Upper lobe of left lung (tissue), 6 donors: Measurements from ENCODE around the gene PAM. TPM values are rescaled to one million over a fixed set of nuclear protein-coding genes. Genes with fewer than 3 reads are reported as not detected.

Source experiments
- ATAC-seq, 2 donors: fragments of 200-7000 bp; cut with Tn5 transposase; one replicate each; pipeline ENCODE4 v1.9.1; 2022; ENCODE audit warnings: mild to moderate bottlenecking in 2 of 2, moderate library complexity in 2 of 2; ENCODE audit not compliant: low FRiP score in 2 of 2
- DNase-seq, 2 donors: peaks; one replicate each; pipeline ENCODE4 v3.0.0-alpha.2; 2019 to 2020
- H3K27ac ChIP-seq, 4 donors: fragments of 200-600 bp; sonication (generic); one replicate each; pipeline ENCODE4 v1.5.1; 2016 to 2019
- H3K27me3 ChIP-seq, 4 donors: fragments of 200-600 bp; sonication (generic); one replicate each; pipeline ENCODE4 v1.5.1; 2017 to 2019
- H3K36me3 ChIP-seq, 4 donors: fragments of 200-600 bp; sonication (generic); one replicate each; pipeline ENCODE4 v1.5.1; 2016 to 2019
- H3K4me1 ChIP-seq, 4 donors: fragments of 200-600 bp; sonication (generic); one replicate each; pipeline ENCODE4 v1.5.1; 2018 to 2019
- H3K4me3 ChIP-seq, 4 donors: fragments of 200-600 bp; sonication (generic); one replicate each; pipeline ENCODE4 v1.5.1; 2017 to 2019; ENCODE audit warnings: mild to moderate bottlenecking in 2 of 4, moderate library complexity in 1 of 4
- H3K9me3 ChIP-seq, 4 donors: fragments of 200-600 bp; sonication (generic); one replicate each; pipeline ENCODE4 v1.5.1; 2018 to 2019
- EP300 ChIP-seq, 4 donors: sonication (generic); formaldehyde crosslinking; IDR thresholded peaks; one replicate each; pipeline ENCODE4 v1.5.1; 2017; ENCODE audit warnings: antibody characterized with exemption in 4 of 4, control low read depth in 2 of 4
- POLR2A ChIP-seq, 4 donors: fragments of 450-650 bp; IDR thresholded peaks; one replicate each; pipeline ENCODE4 v1.5.1; 2016 to 2017; ENCODE audit warnings: antibody characterized with exemption in 4 of 4, mild to moderate bottlenecking in 2 of 4
- POLR2AphosphoS5 ChIP-seq, 2 donors: sonication (generic); formaldehyde crosslinking; IDR thresholded peaks; one replicate each; pipeline ENCODE4 v1.5.1; 2017; ENCODE audit warnings: antibody characterized with exemption in 2 of 2
- WGBS, 2 donors: methylation state at CpG; one replicate each; pipeline ENCODE4 v1.1.5; 2017 to 2018; 5-methylcytosine and 5-hydroxymethylcytosine counted together
- total RNA-seq, 6 donors: library from RNA; depleted of rRNA in 4 of 6; stranded (reverse); fragments of >200 nt in 4 of 6; gene quantifications; one replicate each; pipeline versions ENCODE4 v1.1.0 to v1.2.1, GENCODE V29; 2016 to 2021
- TF ChIP-seq, protein P1 (sequence below), 6 experiments: fragments of 450-650 bp in 4 of 6; fragments of 200-600 bp in 2 of 6; sonication (generic) in 2 of 6; IDR thresholded peaks; one replicate each; pipeline ENCODE4 v1.5.1; 2016 to 2019; ENCODE audit warnings: antibody characterized with exemption in 6 of 6
- donor health status: DM: no; HTN: no; CAD: no; lungs with moderate emphysema.
- donor health status: DM: no; HTN: yes; CAD: no; lungs with severe emphysema.

The PAM gene
- total RNA-seq, 6 donors from 2014 or later = 91.1 to 428 (median 212) TPM

DNA sequence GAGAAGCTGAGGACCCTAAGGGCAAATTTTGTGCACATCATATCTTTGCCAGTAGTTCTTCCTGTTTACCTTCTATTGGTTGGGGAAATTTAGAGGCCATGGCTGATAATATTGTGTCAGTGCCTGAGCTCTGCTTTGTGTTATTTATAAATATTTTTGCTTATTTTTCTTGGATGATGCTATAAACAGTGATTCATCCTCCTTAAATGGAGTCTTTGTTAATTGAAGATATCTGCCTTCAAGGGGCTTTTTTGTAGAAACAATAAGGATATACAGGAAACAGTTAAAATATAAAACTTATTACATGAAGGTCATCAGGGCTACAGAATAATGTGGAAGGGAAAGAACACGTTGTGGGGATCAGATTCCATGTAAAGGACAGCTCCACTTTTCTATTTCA lies 78.0 kb downstream of the PAM start:
- no peaks in the 10 kb centered on the region for H3K36me3 ChIP-seq
- DNase-seq (no peak), ATAC-seq (no peak)
- H3K9me3 ChIP-seq = no peaks in the 10 kb centered on the region
- H3K4me1 ChIP-seq = peaks cover 0 to 2% (median 0%) of the 10 kb centered on the region in 4 donors
- TF ChIP-seq, protein P1, sequence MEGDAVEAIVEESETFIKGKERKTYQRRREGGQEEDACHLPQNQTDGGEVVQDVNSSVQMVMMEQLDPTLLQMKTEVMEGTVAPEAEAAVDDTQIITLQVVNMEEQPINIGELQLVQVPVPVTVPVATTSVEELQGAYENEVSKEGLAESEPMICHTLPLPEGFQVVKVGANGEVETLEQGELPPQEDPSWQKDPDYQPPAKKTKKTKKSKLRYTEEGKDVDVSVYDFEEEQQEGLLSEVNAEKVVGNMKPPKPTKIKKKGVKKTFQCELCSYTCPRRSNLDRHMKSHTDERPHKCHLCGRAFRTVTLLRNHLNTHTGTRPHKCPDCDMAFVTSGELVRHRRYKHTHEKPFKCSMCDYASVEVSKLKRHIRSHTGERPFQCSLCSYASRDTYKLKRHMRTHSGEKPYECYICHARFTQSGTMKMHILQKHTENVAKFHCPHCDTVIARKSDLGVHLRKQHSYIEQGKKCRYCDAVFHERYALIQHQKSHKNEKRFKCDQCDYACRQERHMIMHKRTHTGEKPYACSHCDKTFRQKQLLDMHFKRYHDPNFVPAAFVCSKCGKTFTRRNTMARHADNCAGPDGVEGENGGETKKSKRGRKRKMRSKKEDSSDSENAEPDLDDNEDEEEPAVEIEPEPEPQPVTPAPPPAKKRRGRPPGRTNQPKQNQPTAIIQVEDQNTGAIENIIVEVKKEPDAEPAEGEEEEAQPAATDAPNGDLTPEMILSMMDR (IDR thresholded peaks at IDR 0.05) = no peak
- TF ChIP-seq EP300 (IDR thresholded peaks at IDR 0.05) (no peak), POLR2A (IDR thresholded peaks at IDR 0.05) (no peak), POLR2AphosphoS5 (IDR thresholded peaks at IDR 0.05) (no peak)
- no peaks in the 10 kb centered on the region for H3K27me3 ChIP-seq
- H3K4me3 ChIP-seq = no peak overlapping the region
- H3K27ac ChIP-seq = no peak overlapping the region
- 52 to 58% methylated on average over 1 of the region's 1 CpG for WGBS, 2 donors

DNA sequence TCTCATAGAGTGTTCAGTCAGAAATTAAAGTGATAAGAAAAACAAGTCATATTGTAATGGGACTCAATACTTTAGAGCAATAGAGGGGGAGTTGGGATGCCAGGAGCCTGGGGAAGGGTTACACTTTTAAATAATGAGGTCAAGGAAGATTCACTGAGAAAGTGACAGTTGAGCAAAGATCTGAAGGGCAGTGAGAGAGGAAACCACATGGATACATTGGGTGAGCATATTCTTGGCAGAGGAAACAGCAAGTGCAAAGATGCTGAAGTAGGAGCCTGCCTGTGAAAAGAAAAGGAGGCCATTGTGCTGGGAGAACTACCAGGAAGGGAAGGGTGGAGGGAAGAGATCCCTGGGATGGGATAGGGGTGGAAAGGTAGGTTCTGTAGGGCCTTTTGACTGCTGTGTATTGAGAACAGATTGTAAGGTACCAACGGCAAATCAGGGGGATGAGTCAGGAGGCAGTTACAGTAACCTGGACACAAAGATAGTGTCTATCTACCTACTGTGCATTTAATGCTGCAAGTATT lies 79.4 kb downstream of the PAM start:
- TF ChIP-seq EP300 (IDR thresholded peaks at IDR 0.05) = no peak
- TF ChIP-seq, protein P1 (IDR thresholded peaks at IDR 0.05) = no peak
- no peak for TF ChIP-seq POLR2AphosphoS5 (IDR thresholded peaks at IDR 0.05)
- TF ChIP-seq POLR2A (IDR thresholded peaks at IDR 0.05) = no peak
- Histone ChIP-seq H3K27me3 (no peaks in the 10 kb centered on the region), H3K36me3 (no peaks in the 10 kb centered on the region), H3K27ac (no peak overlapping the region), H3K9me3 (no peaks in the 10 kb centered on the region), H3K4me3 (no peak overlapping the region), H3K4me1 (peaks cover 0 to 2% (median 0%) of the 10 kb centered on the region in 4 donors)
- ATAC-seq (no peak), DNase-seq (no peak)
- 86 to 90% methylated on average over 1 of the region's 1 CpG for WGBS, 2 donors

DNA sequence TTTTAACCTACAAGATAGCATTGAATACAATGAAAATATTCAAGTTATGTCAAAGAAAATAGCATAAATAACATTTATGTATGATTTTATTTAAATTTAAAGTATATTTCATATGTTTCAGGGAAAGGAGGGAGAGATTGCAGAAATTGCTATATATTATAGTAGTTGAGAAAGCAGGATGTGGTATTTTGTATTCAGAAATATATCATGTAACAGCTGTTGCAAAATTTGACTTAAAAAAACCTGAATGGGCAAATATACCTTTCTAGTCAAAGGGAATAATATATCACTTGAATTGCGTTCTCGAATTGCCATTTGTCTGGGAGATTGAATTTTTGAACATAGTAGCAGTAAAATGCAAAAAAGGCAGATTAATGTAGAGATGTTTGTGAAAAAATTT lies 80.6 kb downstream of the PAM start:
- H3K27me3 ChIP-seq = no peaks in the 10 kb centered on the region
- no peaks in the 10 kb centered on the region for H3K36me3 ChIP-seq
- WGBS, 2 donors = 64 to 73% methylated on average over 2 of the region's 2 CpGs
- H3K27ac ChIP-seq = no peak overlapping the region
- no peak for DNase-seq
- no peak overlapping the region for H3K4me3 ChIP-seq
- ATAC-seq = no peak
- TF ChIP-seq EP300 (IDR thresholded peaks at IDR 0.05) (no peak), POLR2A (IDR thresholded peaks at IDR 0.05) (no peak), POLR2AphosphoS5 (IDR thresholded peaks at IDR 0.05) (no peak)
- TF ChIP-seq, protein P1 (IDR thresholded peaks at IDR 0.05) = no peak
- H3K9me3 ChIP-seq = no peaks in the 10 kb centered on the region
- peaks cover 0 to 2% (median 0%) of the 10 kb centered on the region in 4 donors for H3K4me1 ChIP-seq

DNA sequence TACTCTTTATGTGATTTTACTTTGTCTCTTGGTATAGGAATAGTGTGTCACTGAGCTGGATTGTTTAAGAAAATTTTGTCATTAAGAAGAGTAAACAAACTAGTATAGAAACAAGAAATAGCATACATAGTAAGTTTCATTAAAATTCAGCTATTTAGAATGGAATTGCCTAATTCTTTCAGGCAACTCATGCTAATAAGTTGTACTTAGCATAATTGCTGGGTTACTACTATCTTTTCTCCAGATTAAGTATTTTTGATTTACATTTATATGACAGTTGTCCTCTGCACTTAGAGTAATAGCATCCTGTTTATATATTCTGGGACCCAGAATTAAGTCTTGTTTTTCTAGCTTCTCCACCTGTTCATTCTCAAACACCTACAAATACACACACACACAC lies 85.9 kb downstream of the PAM start:
- no peak for ATAC-seq
- H3K27ac ChIP-seq = no peak overlapping the region
- no peaks in the 10 kb centered on the region for H3K27me3 ChIP-seq
- no peak for TF ChIP-seq POLR2AphosphoS5 (IDR thresholded peaks at IDR 0.05)
- no peak for TF ChIP-seq EP300 (IDR thresholded peaks at IDR 0.05)
- TF ChIP-seq POLR2A (IDR thresholded peaks at IDR 0.05) = no peak
- H3K4me1 ChIP-seq = no peaks in the 10 kb centered on the region
- H3K36me3 ChIP-seq = no peaks in the 10 kb centered on the region
- H3K4me3 ChIP-seq = no peak overlapping the region
- no peak for DNase-seq
- peaks cover 0 to 3% (median 0%) of the 10 kb centered on the region in 4 donors for H3K9me3 ChIP-seq

DNA sequence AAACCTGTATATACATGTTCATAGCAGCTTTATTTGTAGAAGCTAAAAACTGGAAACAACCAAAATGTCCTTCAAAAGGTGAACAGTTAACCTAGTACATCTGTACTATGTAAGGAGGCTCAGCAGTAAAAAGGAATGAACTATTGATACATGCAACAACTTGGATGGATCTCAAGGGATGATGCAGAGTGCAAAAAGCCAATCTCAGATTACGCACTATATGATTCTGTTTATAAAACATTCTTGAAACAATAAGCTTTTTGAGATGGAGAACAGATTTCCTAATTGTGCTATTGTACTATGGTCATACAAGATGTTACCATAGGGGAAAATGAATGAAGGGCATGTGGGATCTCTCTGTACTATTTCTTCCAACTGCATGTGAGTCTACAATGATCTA lies 88.9 kb downstream of the PAM start:
- ATAC-seq (no peak), DNase-seq (no peak)
- WGBS, 2 donors = 90 to 96% methylated on average over 1 of the region's 1 CpG
- no peaks in the 10 kb centered on the region for H3K36me3 ChIP-seq
- H3K4me1 ChIP-seq = no peaks in the 10 kb centered on the region
- no peak overlapping the region for H3K4me3 ChIP-seq
- TF ChIP-seq POLR2A (IDR thresholded peaks at IDR 0.05) = no peak
- no peak for TF ChIP-seq POLR2AphosphoS5 (IDR thresholded peaks at IDR 0.05)
- TF ChIP-seq, protein P1 (IDR thresholded peaks at IDR 0.05) = no peak
- TF ChIP-seq EP300 (IDR thresholded peaks at IDR 0.05) = no peak
- no peak overlapping the region for H3K27ac ChIP-seq
- no peaks in the 10 kb centered on the region for H3K27me3 ChIP-seq
- peaks cover 0 to 3% (median 0%) of the 10 kb centered on the region in 4 donors for H3K9me3 ChIP-seq
